Testis (tissue), 3 donors: ENCODE measurements around the gene HIRA. TPM values are rescaled to one million over a fixed set of nuclear protein-coding genes. Genes with fewer than 3 reads are reported as not detected.

Experiments
- DNase-seq: peaks from one replicate; pipeline ENCODE4 v3.0.0-alpha.2; 2019
- H3K27ac ChIP-seq, 2 donors: fragments of 200-600 bp; sonication (generic); one replicate each; pipeline ENCODE4 v1.5.1; 2019
- H3K27me3 ChIP-seq: fragments of 200-600 bp; sonication (generic); one replicate; pipeline ENCODE4 v1.5.1; 2019
- H3K36me3 ChIP-seq: fragments of 200-600 bp; sonication (generic); one replicate; pipeline ENCODE4 v1.5.1; 2017; ENCODE audit warnings: low read depth; ENCODE audit errors: missing control alignments
- H3K4me1 ChIP-seq: fragments of 200-600 bp; sonication (generic); one replicate; pipeline ENCODE4 v1.5.1; 2019
- H3K4me3 ChIP-seq, 2 donors: fragments of 200-600 bp; sonication (generic); one replicate each; pipeline ENCODE4 v1.5.1; 2017 to 2019
- H3K9me3 ChIP-seq: fragments of 200-600 bp; sonication (generic); one replicate; pipeline ENCODE4 v1.5.1; 2017
- CTCF ChIP-seq, 3 experiments: fragments of 450-650 bp in 2 of 3; fragments of 200-600 bp in 1 of 3; sonication (generic) in 1 of 3; IDR thresholded peaks; one replicate each; pipeline ENCODE4 v1.5.1; 2016 to 2019; ENCODE audit warnings: antibody characterized with exemption in 3 of 3, mild to moderate bottlenecking in 2 of 3, moderate library complexity in 1 of 3
- POLR2A ChIP-seq: fragments of 450-650 bp; IDR thresholded peaks from one replicate; pipeline ENCODE4 v1.6.1; 2017; ENCODE audit warnings: antibody characterized with exemption, mild to moderate bottlenecking, moderate library complexity
- WGBS, 2 donors: methylation state at CpG; one replicate each; pipeline ENCODE4 v1.1.5; 2018; 5-methylcytosine and 5-hydroxymethylcytosine counted together
- intact Hi-C: fragments of 100-400 bp; cut with DNase I; formaldehyde crosslinking; loops from one replicate; pipeline ENCODE4 v1.15.1; 2023; ENCODE audit warnings: low total_unique reads
- polyA plus RNA-seq: library from polyadenylated mRNA; stranded (reverse); fragments of 350-450 nt; fragmentation: Illumina TruSeq; extraction: RNeasy Lipid Tissue Mini Kit (QIAGEN cat#74804); gene quantifications from one replicate; pipeline ENCODE4 v1.2.3, GENCODE V29; 2014; ENCODE audit warnings: low read depth, low replicate concordance; ENCODE audit not compliant: insufficient read depth
- total RNA-seq, 2 donors: library from RNA; depleted of rRNA; stranded (reverse); fragments of >200 nt; gene quantifications; one replicate each; pipeline ENCODE4 v1.2.3, GENCODE V29; 2016

HIRA gene
- total and polyA plus RNA-seq, 3 donors from 2014 or later: 17.7 to 25.7 (median 21.8) TPM

GRCh38 chr22:19432133-19432851 lies 759 bp upstream of the HIRA start, which contains the start of gene MRPL40:
Gene MRPL40 (plus strand): TSS chr22:19432545. CDS start chr22:19432555, 10 bp downstream.
- no peaks in the 10 kb centered on the region for H3K9me3 ChIP-seq
- TF ChIP-seq POLR2A (peak; percentile 50), CTCF (IDR thresholded peaks at IDR 0.05) (peak in 1 of 3 experiments; percentile 10)
- no peaks in the 10 kb centered on the region for H3K27me3 ChIP-seq
- H3K4me1 ChIP-seq: peaks cover 19% of the 10 kb centered on the region
- intact Hi-C loops: no loop called here
- peak within 1 kb of the TSS; percentile 72 to 91 for H3K4me3 ChIP-seq
- peak within 1 kb of the TSS; percentile 77 to 94 for H3K27ac ChIP-seq
- DNase-seq: peak; percentile 95
- 0 to 1% methylated on average over 9 to 55 of the region's 74 CpGs for WGBS, 2 donors
- no peaks in the 10 kb centered on the region for H3K36me3 ChIP-seq

- intact Hi-C loops: no loop called here
- TF ChIP-seq POLR2A (no peak), CTCF (IDR thresholded peaks at IDR 0.05) (no peak)
- H3K27ac ChIP-seq: peak overlapping the region; percentile 2 to 59
- 0% methylated on average over 11 to 46 of the region's 53 CpGs for WGBS, 2 donors
- peak overlapping the region; percentile 72 to 91 for H3K4me3 ChIP-seq
- H3K4me1 ChIP-seq: peaks cover 19% of the 10 kb centered on the region
- H3K9me3 ChIP-seq: no peaks in the 10 kb centered on the region
- no peaks in the 10 kb centered on the region for H3K27me3 ChIP-seq
- DNase-seq: peak; percentile 48
- H3K36me3 ChIP-seq: no peaks in the 10 kb centered on the region
Observed at GRCh38 chr22:19430890-19431541, 517 bp downstream of the HIRA start.

- peaks cover 19% of the 10 kb centered on the region for H3K4me1 ChIP-seq
- H3K4me3 ChIP-seq: peak overlapping the region; percentile 72 to 91
- H3K27ac ChIP-seq: peak overlapping the region in 1 of 2 donors; percentile 2
- no peak for TF ChIP-seq CTCF (IDR thresholded peaks at IDR 0.05)
- no peak for TF ChIP-seq POLR2A
- DNase-seq: peak; percentile 47
- 6 to 9% methylated on average over 12 of the region's 12 CpGs for WGBS, 2 donors
- no peaks in the 10 kb centered on the region for H3K36me3 ChIP-seq
- no peaks in the 10 kb centered on the region for H3K27me3 ChIP-seq
- intact Hi-C loops: no loop called here
- H3K9me3 ChIP-seq: no peaks in the 10 kb centered on the region
Observed at GRCh38 chr22:19429950-19430889, 1.3 kb downstream of the HIRA start.

- H3K36me3 ChIP-seq: no peaks in the 10 kb centered on the region
- H3K27me3 ChIP-seq: no peaks in the 10 kb centered on the region
- no peak for TF ChIP-seq POLR2A
- no peak for TF ChIP-seq CTCF (IDR thresholded peaks at IDR 0.05)
- WGBS, 2 donors: 94 to 100% methylated on average over 3 of the region's 3 CpGs
- no peaks in the 10 kb centered on the region for H3K4me1 ChIP-seq
- intact Hi-C loops: no loop called here
- DNase-seq: no peak
- H3K4me3 ChIP-seq: no peak overlapping the region
- H3K9me3 ChIP-seq: no peaks in the 10 kb centered on the region
- no peak overlapping the region for H3K27ac ChIP-seq
Observed at GRCh38 chr22:19424186-19424500, 7.4 kb downstream of the HIRA start.
